ENCODE measurements around the gene XPNPEP2. TPM values are rescaled to one million over a fixed set of nuclear protein-coding genes. Genes with fewer than 3 reads are reported as not detected.
A peak's percentile ranks its signal among the peaks of the same experiment; 100 is the strongest.

XPNPEP2 gene
- total RNA-seq, 1 donor from 2014 or later = not detected

GRCh38 chrX:129743821-129744220 is 5.0 kb downstream of the XPNPEP2 start:
- Histone ChIP-seq H3K4me1 (ENCODE audit: insufficient read depth, low read length) (peaks cover 2% of the 10 kb centered on the region), H3K4me3 (ENCODE audit: insufficient read depth, low read depth, low read length) (no peak overlapping the region), H3K79me2 (ENCODE audit: insufficient read depth, low read length) (no peaks in the 10 kb centered on the region), H3K27me3 (ENCODE audit: insufficient read depth, low read length) (peaks cover 3% of the 10 kb centered on the region), H3K4me2 (ENCODE audit: low read length) (no peak overlapping the region), H2AFZ (ENCODE audit: low read depth, low read length) (no peak overlapping the region), H4K20me1 (ENCODE audit: insufficient read depth, low read length) (no peaks in the 10 kb centered on the region), H3K36me3 (ENCODE audit: insufficient read depth, low read length) (no peaks in the 10 kb centered on the region), H3K27ac (ENCODE audit: low read depth, low read length) (no peak overlapping the region), H3K9ac (ENCODE audit: low read length) (no peak overlapping the region), H3K9me3 (ENCODE audit: insufficient read depth, low read depth, low read length) (no peaks in the 10 kb centered on the region)
- H3K4me1 Mint-ChIP-seq (ENCODE audit: low read depth, unreplicated experiment) = no peaks in the 10 kb centered on the region
- H3K36me3 Mint-ChIP-seq (ENCODE audit: low read depth, unreplicated experiment) = no peaks in the 10 kb centered on the region
- TF ChIP-seq EZH2 (IDR thresholded peaks at IDR 0.05; ENCODE audit: insufficient read depth, low read length) (no peak), CTCF (IDR thresholded peaks at IDR 0.05; ENCODE audit: insufficient read depth, low read depth, low read length) (no peak)
- H3K9me3 Mint-ChIP-seq (ENCODE audit: unreplicated experiment) = peaks cover 1% of the 10 kb centered on the region
- DNase-seq (ENCODE audit: low read depth) (no peak), FAIRE-seq (no peak)
- H3K27me3 Mint-ChIP-seq (ENCODE audit: low read depth, unreplicated experiment) = peaks cover 11% of the 10 kb centered on the region
- no peak overlapping the region for H3K27ac Mint-ChIP-seq (ENCODE audit: unreplicated experiment)
- no peak overlapping the region for H3K4me3 Mint-ChIP-seq (ENCODE audit: unreplicated experiment)

DNA sequence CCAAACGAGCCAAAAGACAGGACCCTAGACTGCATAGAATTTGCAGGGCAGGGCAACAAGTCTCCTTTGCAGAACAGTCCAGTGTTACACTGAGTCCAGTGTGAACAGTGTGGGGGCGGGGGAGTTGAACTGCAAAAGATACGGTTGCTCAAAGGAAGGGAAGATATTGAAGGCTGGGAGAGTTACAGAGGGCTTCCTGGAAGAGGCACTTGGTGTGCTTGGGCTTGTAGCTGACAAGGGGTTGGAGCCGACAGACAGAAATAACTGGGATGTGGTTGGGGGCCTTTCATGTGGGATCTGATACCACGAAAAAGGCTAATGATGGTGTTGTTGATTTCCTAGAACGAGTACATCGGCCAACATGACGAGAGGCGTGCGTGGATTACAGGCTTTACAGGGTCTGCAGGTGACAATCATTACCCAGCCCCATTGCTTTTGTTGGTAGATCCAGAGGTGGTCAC is 6.1 kb downstream of the XPNPEP2 start:
- DNase-seq (ENCODE audit: low read depth) (no peak), FAIRE-seq (no peak)
- H4K20me1 ChIP-seq (ENCODE audit: insufficient read depth, low read length) = no peaks in the 10 kb centered on the region
- no peaks in the 10 kb centered on the region for H3K9me3 ChIP-seq (ENCODE audit: insufficient read depth, low read depth, low read length)
- H3K4me2 ChIP-seq (ENCODE audit: low read length) = no peak overlapping the region
- H3K79me2 ChIP-seq (ENCODE audit: insufficient read depth, low read length) = no peaks in the 10 kb centered on the region
- H3K4me3 Mint-ChIP-seq (ENCODE audit: unreplicated experiment) = no peak overlapping the region
- no peak overlapping the region for H3K27ac ChIP-seq (ENCODE audit: low read depth, low read length)
- no peak overlapping the region for H3K27ac Mint-ChIP-seq (ENCODE audit: unreplicated experiment)
- H3K9ac ChIP-seq (ENCODE audit: low read length) = no peak overlapping the region
- no peaks in the 10 kb centered on the region for H3K36me3 Mint-ChIP-seq (ENCODE audit: low read depth, unreplicated experiment)
- H3K9me3 Mint-ChIP-seq (ENCODE audit: unreplicated experiment) = peaks cover 1% of the 10 kb centered on the region
- TF ChIP-seq CTCF (IDR thresholded peaks at IDR 0.05; ENCODE audit: insufficient read depth, low read depth, low read length) = no peak
- no peak overlapping the region for H3K4me3 ChIP-seq (ENCODE audit: insufficient read depth, low read depth, low read length)
- peaks cover 6% of the 10 kb centered on the region for H3K27me3 Mint-ChIP-seq (ENCODE audit: low read depth, unreplicated experiment)
- H3K36me3 ChIP-seq (ENCODE audit: insufficient read depth, low read length) = no peaks in the 10 kb centered on the region
- no peak overlapping the region for H2AFZ ChIP-seq (ENCODE audit: low read depth, low read length)
- H3K4me1 ChIP-seq (ENCODE audit: insufficient read depth, low read length) = peaks cover 2% of the 10 kb centered on the region
- peaks cover 3% of the 10 kb centered on the region for H3K27me3 ChIP-seq (ENCODE audit: insufficient read depth, low read length)
- H3K4me1 Mint-ChIP-seq (ENCODE audit: low read depth, unreplicated experiment) = no peaks in the 10 kb centered on the region

DNA sequence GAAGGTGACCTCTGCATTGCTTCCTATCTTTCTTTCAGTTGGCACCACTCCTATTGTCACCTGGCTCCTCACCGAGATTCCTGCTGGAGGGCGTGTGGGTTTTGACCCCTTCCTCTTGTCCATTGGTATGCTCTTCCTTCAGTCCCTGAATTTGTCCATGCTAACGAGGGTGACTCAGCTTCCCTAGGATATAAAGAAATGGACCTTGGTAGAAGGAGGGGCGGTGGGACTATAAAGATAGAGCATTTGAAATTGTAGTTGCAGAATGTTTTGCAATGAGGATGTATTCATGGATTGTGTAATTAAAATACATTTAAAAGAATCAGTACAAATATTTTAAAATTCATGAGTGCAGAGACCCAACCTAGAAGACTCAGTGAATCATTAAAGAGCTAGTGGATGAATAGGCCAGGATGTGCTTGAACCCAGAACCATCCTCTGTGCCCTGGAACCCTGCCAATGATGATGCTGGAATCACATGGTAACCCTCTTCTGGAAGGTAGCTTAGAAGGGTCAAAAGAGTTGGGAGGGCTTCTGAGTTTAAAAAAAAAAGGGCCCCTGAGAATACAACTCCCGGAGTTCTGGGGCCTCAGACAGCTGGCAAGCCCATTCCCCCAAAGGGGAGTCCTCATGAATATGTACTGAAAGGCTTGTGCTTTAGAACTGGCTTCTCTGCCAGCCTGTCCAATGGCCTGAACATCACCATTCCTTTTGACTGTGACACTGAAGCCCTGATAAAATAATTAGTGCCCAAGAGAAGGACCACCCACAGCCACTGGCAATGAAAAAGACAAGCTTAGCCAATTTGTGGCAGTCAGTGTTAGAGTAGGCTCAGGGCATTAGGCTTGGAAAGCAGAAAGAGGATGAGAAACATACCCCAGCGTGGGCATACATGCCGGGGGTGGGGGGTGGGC is 8.0 kb downstream of the XPNPEP2 start:
- Histone ChIP-seq H3K79me2 (ENCODE audit: insufficient read depth, low read length) (no peaks in the 10 kb centered on the region), H3K4me1 (ENCODE audit: insufficient read depth, low read length) (peaks cover 2% of the 10 kb centered on the region), H3K9ac (ENCODE audit: low read length) (no peak overlapping the region), H3K27me3 (ENCODE audit: insufficient read depth, low read length) (peaks cover 3% of the 10 kb centered on the region), H4K20me1 (ENCODE audit: insufficient read depth, low read length) (no peaks in the 10 kb centered on the region), H3K9me3 (ENCODE audit: insufficient read depth, low read depth, low read length) (no peaks in the 10 kb centered on the region), H2AFZ (ENCODE audit: low read depth, low read length) (no peak overlapping the region), H3K27ac (ENCODE audit: low read depth, low read length) (no peak overlapping the region), H3K36me3 (ENCODE audit: insufficient read depth, low read length) (no peaks in the 10 kb centered on the region), H3K4me3 (ENCODE audit: insufficient read depth, low read depth, low read length) (no peak overlapping the region), H3K4me2 (ENCODE audit: low read length) (no peak overlapping the region)
- Mint-ChIP-seq H3K4me1 (ENCODE audit: low read depth, unreplicated experiment) (no peaks in the 10 kb centered on the region), H3K9me3 (ENCODE audit: unreplicated experiment) (peaks cover 1% of the 10 kb centered on the region), H3K27me3 (ENCODE audit: low read depth, unreplicated experiment) (peaks cover 6% of the 10 kb centered on the region), H3K36me3 (ENCODE audit: low read depth, unreplicated experiment) (no peaks in the 10 kb centered on the region), H3K4me3 (ENCODE audit: unreplicated experiment) (no peak overlapping the region), H3K27ac (ENCODE audit: unreplicated experiment) (no peak overlapping the region)
- DNase-seq (ENCODE audit: low read depth) = no peak
- TF ChIP-seq EZH2 (IDR thresholded peaks at IDR 0.05; ENCODE audit: insufficient read depth, low read length) (no peak), CTCF (IDR thresholded peaks at IDR 0.05; ENCODE audit: insufficient read depth, low read depth, low read length) (no peak)
- FAIRE-seq = peak; percentile 13
